Esophagus muscularis mucosa (tissue), 4 donors: ENCODE measurements around the gene ARID1B. TPM values are rescaled to one million over a fixed set of nuclear protein-coding genes. Genes with fewer than 3 reads are reported as not detected.

ENCODE experiments used
- DNase-seq: peaks from one replicate; pipeline ENCODE4 v3.0.0-alpha.2; 2017; ENCODE audit errors: extremely low spot score
- H3K27ac ChIP-seq, 4 donors: fragments of 200-600 bp; sonication (generic); replicated peaks in 1 of 4; 1 replicate in 3 of 4; 2 replicates in 1 of 4; pipeline ENCODE4 v1.5.1; 2016 to 2019; ENCODE audit warnings: mild to moderate bottlenecking in 1 of 4
- H3K27me3 ChIP-seq, 4 donors: fragments of 200-600 bp; sonication (generic); one replicate each; pipeline versions ENCODE4 v1.5.1 to v1.6.0; 2016 to 2019
- H3K36me3 ChIP-seq, 4 donors: fragments of 200-600 bp; sonication (generic); one replicate each; pipeline ENCODE4 v1.5.1; 2016 to 2019
- H3K4me1 ChIP-seq, 4 donors: fragments of 200-600 bp; sonication (generic); one replicate each; pipeline ENCODE4 v1.5.1; 2016 to 2019
- H3K4me3 ChIP-seq, 4 donors: fragments of 200-600 bp; sonication (generic); 1 replicate in 2 of 4; 2 replicates in 2 of 4; pipeline ENCODE4 v1.5.1; 2016 to 2019; ENCODE audit warnings: mild to moderate bottlenecking in 4 of 4, moderate library complexity in 1 of 4
- H3K9me3 ChIP-seq, 4 donors: fragments of 200-600 bp; sonication (generic); 1 replicate in 3 of 4; 2 replicates in 1 of 4; pipeline ENCODE4 v1.5.1; 2016 to 2019
- CTCF ChIP-seq, 3 experiments: fragments of 200-600 bp in 2 of 3; fragments of 450-650 bp in 1 of 3; sonication (generic) in 2 of 3; IDR thresholded peaks; one replicate each; pipeline ENCODE4 v1.5.1; 2017 to 2019; ENCODE audit warnings: antibody characterized with exemption in 3 of 3, mild to moderate bottlenecking in 2 of 3, moderate library complexity in 1 of 3
- EP300 ChIP-seq: sonication (generic); formaldehyde crosslinking; IDR thresholded peaks from one replicate; pipeline ENCODE4 v1.6.1; 2017; ENCODE audit warnings: antibody characterized with exemption
- POLR2A ChIP-seq: fragments of 450-650 bp; IDR thresholded peaks from one replicate; pipeline ENCODE4 v1.6.1; 2017; ENCODE audit warnings: antibody characterized with exemption, moderate library complexity, mild to moderate bottlenecking, low read depth
- POLR2AphosphoS5 ChIP-seq, 2 donors: sonication (generic); formaldehyde crosslinking; IDR thresholded peaks; one replicate each; pipeline ENCODE4 v1.6.1; 2017; ENCODE audit warnings: antibody characterized with exemption in 2 of 2
- WGBS: methylation state at CpG from one replicate; pipeline ENCODE4 v1.1.5; 2018; 5-methylcytosine and 5-hydroxymethylcytosine counted together
- intact Hi-C: fragments of 100-400 bp; cut with DNase I; formaldehyde crosslinking; loops from one replicate; pipeline ENCODE4 v1.15.1; 2023
- total RNA-seq, 4 donors: library from RNA; depleted of rRNA; stranded (reverse); fragments of >200 nt; gene quantifications; one replicate each; pipeline versions ENCODE4 v1.1.0 to v1.2.1, GENCODE V29; 2016

The ARID1B gene
- total RNA-seq, 4 donors from 2014 or later, result 55.0 to 87.2 (median 72.7) TPM

DNA sequence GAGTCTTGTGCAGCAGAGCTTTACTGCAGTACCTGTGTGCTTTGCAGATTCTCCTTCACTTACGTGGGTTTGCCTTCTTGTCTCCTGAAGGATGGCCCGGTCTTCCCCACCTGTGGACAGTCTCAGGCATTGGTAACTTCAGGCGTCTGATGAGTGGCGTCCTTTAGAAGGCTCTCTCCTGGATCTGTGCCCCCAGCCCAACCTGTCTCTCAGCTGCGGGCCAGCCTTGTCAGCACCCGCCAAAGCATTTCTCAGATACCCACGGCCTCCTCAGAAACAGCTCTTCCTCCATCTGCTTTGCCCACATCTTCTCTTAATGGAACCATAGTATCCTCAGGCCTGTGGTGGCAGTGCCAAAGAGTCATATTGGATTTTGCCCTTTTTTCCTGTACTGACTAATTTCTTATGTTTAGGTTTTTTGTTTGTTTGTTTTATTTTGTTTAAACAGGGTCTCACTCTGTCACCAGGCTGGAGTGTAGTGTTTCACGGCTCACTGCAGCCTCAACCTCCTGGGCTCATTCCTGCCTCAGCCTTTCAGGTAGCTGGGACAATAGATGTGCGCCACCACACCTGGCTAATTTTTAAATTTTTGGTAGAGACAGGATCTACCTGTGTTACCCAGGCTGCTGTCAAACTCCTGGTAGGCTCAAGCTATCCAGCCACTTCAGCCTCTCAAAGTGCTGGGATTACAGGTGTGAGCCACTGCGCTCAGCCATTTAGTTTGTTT is 96.6 kb downstream of the ARID1B start:
- peaks cover 49 to 72% (median 59%) of the 10 kb centered on the region in 4 donors for H3K4me1 ChIP-seq
- H3K9me3 ChIP-seq, result no peaks in the 10 kb centered on the region
- no peaks in the 10 kb centered on the region for H3K27me3 ChIP-seq
- intact Hi-C loops, result no loop called here
- TF ChIP-seq POLR2AphosphoS5 (IDR thresholded peaks at IDR 0.05) (no peak), EP300 (no peak), CTCF (IDR thresholded peaks at IDR 0.05) (no peak), POLR2A (no peak)
- no peak for DNase-seq
- no peak overlapping the region for H3K4me3 ChIP-seq
- WGBS, result 94% methylated on average over 10 of the region's 10 CpGs
- H3K36me3 ChIP-seq, result peaks cover 0 to 3% (median 0%) of the 10 kb centered on the region in 4 donors
- H3K27ac ChIP-seq, result no peak overlapping the region

DNA sequence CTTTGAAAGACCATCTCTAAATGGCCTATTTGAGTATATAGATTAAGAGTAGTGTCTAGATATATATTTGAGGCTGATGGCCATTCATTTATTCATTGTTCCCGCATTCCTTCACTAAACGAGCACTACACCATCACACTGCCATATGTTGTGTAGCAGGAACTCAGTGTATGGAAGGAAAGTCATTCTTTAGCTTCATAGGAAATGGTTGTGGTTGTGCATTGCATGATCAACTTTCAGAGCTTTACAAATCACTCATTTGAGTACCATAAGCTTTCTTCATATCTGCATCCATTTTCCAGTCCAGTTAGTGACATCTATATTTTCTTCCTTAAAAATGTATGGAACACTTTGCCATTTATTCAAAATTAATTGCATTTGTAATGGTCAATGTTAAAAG is 97.9 kb downstream of the ARID1B start:
- peaks cover 58 to 77% (median 65%) of the 10 kb centered on the region in 4 donors for H3K4me1 ChIP-seq
- no peak for DNase-seq
- WGBS, result 100% methylated on average over 2 of the region's 2 CpGs

GRCh38 chr6:156876302-156876701 is 99.1 kb downstream of the ARID1B start:
- Histone ChIP-seq H3K9me3 (no peaks in the 10 kb centered on the region), H3K27ac (no peak overlapping the region), H3K36me3 (peaks cover 0 to 3% (median 0%) of the 10 kb centered on the region in 4 donors), H3K4me1 (peaks cover 50 to 74% (median 58%) of the 10 kb centered on the region in 4 donors), H3K4me3 (no peak overlapping the region), H3K27me3 (no peaks in the 10 kb centered on the region)
- no peak for DNase-seq
- TF ChIP-seq CTCF (IDR thresholded peaks at IDR 0.05) (peak in 2 of 3 experiments; percentile 18 to 28), POLR2A (no peak), POLR2AphosphoS5 (IDR thresholded peaks at IDR 0.05) (no peak)
- intact Hi-C loops, result no loop called here
- 88% methylated on average over 11 of the region's 11 CpGs for WGBS

More for the DNA sequence above, 97.9 kb downstream of the ARID1B start:
- H3K4me3 ChIP-seq, result no peak overlapping the region
- no peaks in the 10 kb centered on the region for H3K9me3 ChIP-seq
- intact Hi-C loops, result no loop called here
- TF ChIP-seq EP300, result no peak
- no peak for TF ChIP-seq POLR2A
- no peak for TF ChIP-seq POLR2AphosphoS5 (IDR thresholded peaks at IDR 0.05)
- no peak for TF ChIP-seq CTCF (IDR thresholded peaks at IDR 0.05)
- H3K27me3 ChIP-seq, result no peaks in the 10 kb centered on the region
- peaks cover 0 to 3% (median 0%) of the 10 kb centered on the region in 4 donors for H3K36me3 ChIP-seq
- H3K27ac ChIP-seq, result no peak overlapping the region

DNA sequence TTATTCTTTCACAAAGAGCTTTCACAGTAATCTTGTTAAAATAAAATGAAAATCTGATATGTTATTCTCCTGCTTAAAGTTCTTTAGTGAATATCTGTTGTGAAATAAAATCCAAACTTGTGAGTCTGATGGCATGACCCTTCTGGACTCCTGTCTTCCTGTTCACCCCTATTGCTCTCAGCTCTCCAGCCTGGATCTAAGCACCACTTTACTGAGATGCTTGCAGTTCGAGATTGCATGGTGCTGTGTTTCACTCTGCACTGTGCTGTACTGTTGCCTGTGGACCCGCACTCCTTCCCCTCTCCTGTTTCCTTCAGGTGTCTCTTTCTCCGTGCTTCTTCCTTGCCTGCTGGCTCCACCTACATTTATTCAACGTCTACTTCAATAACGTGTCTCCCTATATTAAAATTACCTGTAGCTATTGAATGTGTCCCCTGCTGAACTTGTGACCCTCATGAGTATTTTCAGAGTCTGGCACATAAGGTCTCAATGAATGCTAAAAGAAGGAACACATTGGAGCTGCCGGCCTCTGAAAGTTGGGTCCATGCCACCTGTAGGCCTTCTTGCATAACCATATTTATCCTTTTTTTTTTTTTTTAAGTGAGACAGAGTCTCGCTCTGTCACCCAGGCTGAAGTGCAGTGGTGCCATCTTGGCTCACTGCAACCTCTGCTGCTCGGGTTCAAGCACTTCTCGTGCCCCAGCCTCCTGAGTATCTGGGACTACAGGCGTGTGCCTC is 100.1 kb downstream of the ARID1B start:
- DNase-seq, result peak; percentile 88
- H3K9me3 ChIP-seq, result no peaks in the 10 kb centered on the region
- peak in 1 of 2 donors; percentile 8 for TF ChIP-seq POLR2AphosphoS5 (IDR thresholded peaks at IDR 0.05)
- no peak for TF ChIP-seq POLR2A
- H3K27me3 ChIP-seq, result no peaks in the 10 kb centered on the region
- no peak overlapping the region for H3K27ac ChIP-seq
- H3K4me3 ChIP-seq, result no peak overlapping the region
- 74% methylated on average over 10 of the region's 10 CpGs for WGBS
- H3K36me3 ChIP-seq, result peaks cover 0 to 3% (median 0%) of the 10 kb centered on the region in 4 donors
- peaks cover 55 to 76% (median 62%) of the 10 kb centered on the region in 4 donors for H3K4me1 ChIP-seq
- intact Hi-C loops, result no loop called here

DNA sequence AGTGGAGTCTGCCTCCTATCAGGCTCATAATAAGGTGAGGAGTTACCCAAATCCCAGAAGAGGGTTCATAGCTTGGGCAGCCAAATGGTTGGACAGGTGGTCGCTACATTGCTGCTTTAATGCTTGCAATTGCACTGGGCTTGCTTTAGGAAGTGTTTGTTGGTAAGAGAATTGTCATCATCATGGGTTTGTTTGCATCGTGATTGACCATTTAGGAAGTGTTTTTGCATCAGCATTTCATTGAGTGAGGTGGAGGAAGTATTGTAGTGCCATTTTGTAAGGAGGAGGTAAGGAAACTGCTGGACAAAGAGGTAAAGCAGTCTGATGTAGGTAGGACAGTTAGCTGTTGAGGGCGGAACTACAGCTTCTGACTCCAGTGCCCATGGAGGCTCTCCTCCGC is 101.5 kb downstream of the ARID1B start:
- WGBS, result 93% methylated on average over 4 of the region's 4 CpGs
- no peak for DNase-seq
- peaks cover 58 to 80% (median 66%) of the 10 kb centered on the region in 4 donors for H3K4me1 ChIP-seq
- peaks cover 0 to 3% (median 0%) of the 10 kb centered on the region in 4 donors for H3K36me3 ChIP-seq
- no peak overlapping the region for H3K27ac ChIP-seq
- intact Hi-C loops, result no loop called here
- no peaks in the 10 kb centered on the region for H3K9me3 ChIP-seq
- TF ChIP-seq POLR2AphosphoS5 (IDR thresholded peaks at IDR 0.05), result no peak
- no peak for TF ChIP-seq POLR2A
- TF ChIP-seq EP300, result no peak
- TF ChIP-seq CTCF (IDR thresholded peaks at IDR 0.05), result no peak
- H3K4me3 ChIP-seq, result no peak overlapping the region
- H3K27me3 ChIP-seq, result no peaks in the 10 kb centered on the region
